Measurements from ENCODE around the gene ABTB2. TPM values are rescaled to one million over a fixed set of nuclear protein-coding genes. Genes with fewer than 3 reads are reported as not detected.

Gene ABTB2
- polyA plus RNA-seq, 2 of the 4 experiments (the other 2 are of a cell fraction) = 8.9 to 15.4 TPM

DNA sequence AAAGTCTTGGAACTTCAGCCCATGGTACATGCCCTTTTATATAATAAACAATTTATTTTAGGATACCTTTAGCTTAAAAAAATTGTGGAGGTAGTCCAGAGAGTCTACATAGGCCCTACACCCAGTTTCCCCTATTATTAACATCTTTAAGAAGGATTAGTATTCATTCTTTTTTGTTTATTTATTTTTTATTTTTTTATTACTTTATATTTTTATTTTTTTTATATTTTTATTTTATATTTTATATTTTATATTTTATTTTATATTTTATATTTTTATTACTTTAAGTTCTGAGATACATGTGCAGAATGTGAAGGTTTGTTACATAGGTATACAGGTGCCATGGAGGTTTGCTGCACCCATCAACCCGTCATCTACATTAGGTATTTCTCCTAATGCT is 15.9 kb upstream of the ABTB2 start:
- DNase-seq (ENCODE audit: low read depth in 1 of 2, low spot score in 1 of 2) (no peak), FAIRE-seq (no peak), ATAC-seq (no peak)
- ChIA-PET POLR2A (no interaction called here), CTCF (interaction anchor here (13.7 kb wide), 1 partner anchor 119 kb away, joined by 257 read pairs; no protein-coding TSS in a partner anchor)
- 65% methylated on average over 1 of the region's 1 CpG for WGBS (ENCODE audit: missing lambda C conversion rate)
- Histone ChIP-seq H3K4me3 (no peak overlapping the region), H3K4me2 (no peak overlapping the region), H3K27ac (peak overlapping the region in 1 of 2 experiments; percentile 40; a peak in 1 of 6 replicates), H3K9me3 (peaks cover 26% of the 10 kb centered on the region), H3K4me1 (peaks cover 16% of the 10 kb centered on the region; the same call in 2 of the 3 replicates)
- no peak for TF ChIP-seq CEBPB (IDR thresholded peaks at IDR 0.05)
- no peak for TF ChIP-seq HOXA7 (CRISPR knock-in tag; IDR thresholded peaks at IDR 0.05)
- TF ChIP-seq JUN (IDR thresholded peaks at IDR 0.05) = no peak
- TF ChIP-seq CHD2 (IDR thresholded peaks at IDR 0.05; ENCODE audit: low read length, partially characterized antibody) = no peak
- TF ChIP-seq JUNB (IDR thresholded peaks at IDR 0.05) = no peak
- no peak for TF ChIP-seq RCOR1 (IDR thresholded peaks at IDR 0.05; ENCODE audit: low read depth, low read length)
- TF ChIP-seq NPAS2 (CRISPR knock-in tag; IDR thresholded peaks at IDR 0.05; ENCODE audit: borderline replicate concordance) = no peak
- TF ChIP-seq HEYL (CRISPR knock-in tag; IDR thresholded peaks at IDR 0.05) = no peak
- no peak for TF ChIP-seq POLR2AphosphoS2 (conservative IDR thresholded peaks at IDR 0.05; ENCODE audit: low read length)
- TF ChIP-seq EP300 (IDR thresholded peaks at IDR 0.05) = no peak

DNA sequence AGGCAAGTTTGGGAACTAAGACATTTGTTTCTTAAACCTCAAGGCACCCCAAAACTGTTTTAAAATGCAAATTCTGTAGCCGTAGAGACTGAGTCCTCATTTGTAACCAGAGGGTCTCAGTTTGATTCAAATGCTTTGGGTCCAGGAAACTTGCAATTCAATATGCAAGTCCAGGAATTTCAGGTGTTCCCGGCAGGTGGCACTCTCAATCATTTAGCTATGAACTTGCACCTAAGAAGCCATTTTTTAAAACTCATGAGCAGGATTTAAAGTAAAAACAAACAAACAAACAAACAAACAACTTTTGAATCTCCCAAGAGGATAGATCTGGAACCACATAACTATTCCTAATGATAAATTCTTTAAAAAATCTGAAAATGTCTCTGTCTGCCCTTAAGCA is 8.7 kb upstream of the ABTB2 start:
- H3K9me3 ChIP-seq = no peaks in the 10 kb centered on the region
- 0 out of 6 replicates have a peak, but pooled peaks of 1 of the 2 experiments have one; percentile 31 for ATAC-seq
- peak; percentile 28 for FAIRE-seq
- WGBS (ENCODE audit: missing lambda C conversion rate) = 15% methylated on average over 2 of the region's 2 CpGs
- H3K4me3 ChIP-seq = no peak overlapping the region
- ChIA-PET CTCF (interaction anchor here (0.7 to 13.7 kb wide), 39 partner anchors 13 to 1028 kb away, joined by 3 to 257 read pairs (median 5); partner anchors contain the start of genes APIP, CAT, CD44 and PDHX), POLR2A (interaction anchor here (0.6 kb wide), 1 partner anchor 8 kb away, joined by 3 read pairs; the partner anchor contains the start of gene ABTB2)
- H3K27ac ChIP-seq = peak overlapping the region in 1 of 2 experiments; percentile 49; a peak in 1 of 6 replicates
- H3K4me1 ChIP-seq = peaks cover 9% of the 10 kb centered on the region; the same call in 2 of the 3 replicates
- DNase-seq (ENCODE audit: low read depth in 1 of 2, low spot score in 1 of 2) = peak in 1 of 2 experiments; percentile 79
- H3K4me2 ChIP-seq = no peak overlapping the region
- TF ChIP-seq RAD21 (conservative IDR thresholded peaks at IDR 0.05 in 1 of 2, IDR thresholded peaks at IDR 0.05 in 1 of 2) = peak; percentile 78 to 79
- TF ChIP-seq, protein P1, sequence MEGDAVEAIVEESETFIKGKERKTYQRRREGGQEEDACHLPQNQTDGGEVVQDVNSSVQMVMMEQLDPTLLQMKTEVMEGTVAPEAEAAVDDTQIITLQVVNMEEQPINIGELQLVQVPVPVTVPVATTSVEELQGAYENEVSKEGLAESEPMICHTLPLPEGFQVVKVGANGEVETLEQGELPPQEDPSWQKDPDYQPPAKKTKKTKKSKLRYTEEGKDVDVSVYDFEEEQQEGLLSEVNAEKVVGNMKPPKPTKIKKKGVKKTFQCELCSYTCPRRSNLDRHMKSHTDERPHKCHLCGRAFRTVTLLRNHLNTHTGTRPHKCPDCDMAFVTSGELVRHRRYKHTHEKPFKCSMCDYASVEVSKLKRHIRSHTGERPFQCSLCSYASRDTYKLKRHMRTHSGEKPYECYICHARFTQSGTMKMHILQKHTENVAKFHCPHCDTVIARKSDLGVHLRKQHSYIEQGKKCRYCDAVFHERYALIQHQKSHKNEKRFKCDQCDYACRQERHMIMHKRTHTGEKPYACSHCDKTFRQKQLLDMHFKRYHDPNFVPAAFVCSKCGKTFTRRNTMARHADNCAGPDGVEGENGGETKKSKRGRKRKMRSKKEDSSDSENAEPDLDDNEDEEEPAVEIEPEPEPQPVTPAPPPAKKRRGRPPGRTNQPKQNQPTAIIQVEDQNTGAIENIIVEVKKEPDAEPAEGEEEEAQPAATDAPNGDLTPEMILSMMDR (IDR thresholded peaks at IDR 0.05) = peak; percentile 72
- TF ChIP-seq BHLHE40 (IDR thresholded peaks at IDR 0.05; ENCODE audit: low read depth, low read length) = no peak
- TF ChIP-seq SMC3 (IDR thresholded peaks at IDR 0.05) = peak; percentile 92

DNA sequence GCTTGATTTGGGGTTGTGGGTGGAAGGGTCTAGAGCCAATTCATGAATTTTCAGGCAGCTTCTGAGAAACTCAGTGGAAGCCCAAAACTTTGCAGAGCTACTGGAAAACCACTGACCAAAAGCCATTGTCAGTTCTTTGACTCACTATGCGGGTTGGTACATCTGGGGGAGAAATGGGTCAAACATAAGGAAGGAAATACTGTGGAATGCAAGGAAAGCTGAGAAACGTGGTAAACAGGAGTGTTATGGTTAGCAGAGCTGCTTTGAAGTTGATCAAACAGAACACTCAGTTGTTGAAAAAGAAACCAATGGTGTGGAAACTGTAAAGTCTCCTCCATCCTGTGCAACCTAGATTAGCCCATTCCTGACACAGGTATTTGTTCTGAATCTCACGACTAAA is 6.3 kb upstream of the ABTB2 start:
- TF ChIP-seq CBX2 (IDR thresholded peaks at IDR 0.05; ENCODE audit: borderline replicate concordance, low read depth) (no peak), ZFP36 (IDR thresholded peaks at IDR 0.05; ENCODE audit: borderline replicate concordance, partially characterized antibody) (no peak), NFE2L2 (conservative IDR thresholded peaks at IDR 0.05; ENCODE audit: low read length) (no peak), TFCP2L1 (CRISPR knock-in tag; IDR thresholded peaks at IDR 0.05) (no peak), JUN (IDR thresholded peaks at IDR 0.05) (no peak), KDM5A (IDR thresholded peaks at IDR 0.05) (no peak), BHLHE40 (IDR thresholded peaks at IDR 0.05; ENCODE audit: low read depth, low read length) (no peak), RAD21 (conservative IDR thresholded peaks at IDR 0.05 in 1 of 2, IDR thresholded peaks at IDR 0.05 in 1 of 2) (no peak), EHMT2 (IDR thresholded peaks at IDR 0.05; ENCODE audit: low read depth) (no peak), MAZ (IDR thresholded peaks at IDR 0.05; ENCODE audit: borderline replicate concordance, low read depth, low read length) (no peak), ZSCAN20 (CRISPR knock-in tag; IDR thresholded peaks at IDR 0.05) (no peak)
- TF ChIP-seq, protein P2, sequence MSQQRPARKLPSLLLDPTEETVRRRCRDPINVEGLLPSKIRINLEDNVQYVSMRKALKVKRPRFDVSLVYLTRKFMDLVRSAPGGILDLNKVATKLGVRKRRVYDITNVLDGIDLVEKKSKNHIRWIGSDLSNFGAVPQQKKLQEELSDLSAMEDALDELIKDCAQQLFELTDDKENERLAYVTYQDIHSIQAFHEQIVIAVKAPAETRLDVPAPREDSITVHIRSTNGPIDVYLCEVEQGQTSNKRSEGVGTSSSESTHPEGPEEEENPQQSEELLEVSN (IDR thresholded peaks at IDR 0.05; ENCODE audit: borderline replicate concordance, low read depth) = no peak
- Histone ChIP-seq H3K9me3 (no peaks in the 10 kb centered on the region), H3K27ac (no peak overlapping the region), H3K4me1 (peaks cover 2% of the 10 kb centered on the region; the same call in 1 of the 3 replicates), H3K4me2 (no peak overlapping the region), H3K4me3 (no peak overlapping the region)
- ATAC-seq (no peak), FAIRE-seq (no peak), DNase-seq (ENCODE audit: low read depth in 1 of 2, low spot score in 1 of 2) (no peak)
- ChIA-PET POLR2A (no interaction called here), CTCF (interaction anchor here (0.8 to 13.7 kb wide), 7 partner anchors 17 to 1048 kb away, joined by 3 to 257 read pairs (median 3); no protein-coding TSS in a partner anchor)
- WGBS (ENCODE audit: missing lambda C conversion rate) = 56% methylated on average over 3 of the region's 3 CpGs

Measured in A549 (cell line).